ENCODE data around the gene SLC27A3.

Gene SLC27A3, protein sequence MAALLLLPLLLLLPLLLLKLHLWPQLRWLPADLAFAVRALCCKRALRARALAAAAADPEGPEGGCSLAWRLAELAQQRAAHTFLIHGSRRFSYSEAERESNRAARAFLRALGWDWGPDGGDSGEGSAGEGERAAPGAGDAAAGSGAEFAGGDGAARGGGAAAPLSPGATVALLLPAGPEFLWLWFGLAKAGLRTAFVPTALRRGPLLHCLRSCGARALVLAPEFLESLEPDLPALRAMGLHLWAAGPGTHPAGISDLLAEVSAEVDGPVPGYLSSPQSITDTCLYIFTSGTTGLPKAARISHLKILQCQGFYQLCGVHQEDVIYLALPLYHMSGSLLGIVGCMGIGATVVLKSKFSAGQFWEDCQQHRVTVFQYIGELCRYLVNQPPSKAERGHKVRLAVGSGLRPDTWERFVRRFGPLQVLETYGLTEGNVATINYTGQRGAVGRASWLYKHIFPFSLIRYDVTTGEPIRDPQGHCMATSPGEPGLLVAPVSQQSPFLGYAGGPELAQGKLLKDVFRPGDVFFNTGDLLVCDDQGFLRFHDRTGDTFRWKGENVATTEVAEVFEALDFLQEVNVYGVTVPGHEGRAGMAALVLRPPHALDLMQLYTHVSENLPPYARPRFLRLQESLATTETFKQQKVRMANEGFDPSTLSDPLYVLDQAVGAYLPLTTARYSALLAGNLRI

DNA sequence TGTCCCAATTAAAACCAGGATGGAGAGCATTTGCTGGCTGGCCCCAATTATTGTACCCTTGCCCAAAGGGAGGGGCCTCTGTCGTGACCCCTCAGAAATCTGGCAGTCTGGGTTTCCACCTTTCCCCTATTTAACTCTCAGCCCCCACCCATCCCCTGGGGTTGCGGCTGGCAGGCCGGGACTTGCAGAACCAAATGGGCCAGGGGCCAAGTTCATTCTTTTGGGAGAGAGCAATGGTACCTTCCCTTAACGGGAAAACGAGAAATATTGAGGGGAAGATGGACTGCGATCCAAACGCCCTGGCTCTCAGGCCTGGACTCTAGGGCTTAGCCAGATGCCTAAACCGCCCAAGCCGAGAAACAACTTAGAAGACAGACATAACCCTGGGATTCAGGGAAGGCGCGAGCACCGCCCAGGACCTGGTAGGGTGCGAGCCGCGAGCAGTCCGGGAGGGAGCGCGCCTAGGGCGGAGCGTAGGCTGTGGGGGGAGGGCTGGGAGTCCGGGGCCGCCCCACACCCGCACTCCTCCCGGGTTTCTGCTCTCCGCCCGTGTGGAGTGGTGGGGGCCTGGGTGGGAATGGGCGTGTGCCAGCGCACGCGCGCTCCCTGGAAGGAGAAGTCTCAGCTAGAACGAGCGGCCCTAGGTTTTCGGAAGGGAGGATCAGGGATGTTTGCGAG lies at the start of gene SLC27A3:
SLC27A3 (plus strand) TSS at position 628 of the 678 bp plus-strand sequence. CDS start 91 bp downstream, outside the sequence.
- peak; percentile 72 for DNase-seq

DNA sequence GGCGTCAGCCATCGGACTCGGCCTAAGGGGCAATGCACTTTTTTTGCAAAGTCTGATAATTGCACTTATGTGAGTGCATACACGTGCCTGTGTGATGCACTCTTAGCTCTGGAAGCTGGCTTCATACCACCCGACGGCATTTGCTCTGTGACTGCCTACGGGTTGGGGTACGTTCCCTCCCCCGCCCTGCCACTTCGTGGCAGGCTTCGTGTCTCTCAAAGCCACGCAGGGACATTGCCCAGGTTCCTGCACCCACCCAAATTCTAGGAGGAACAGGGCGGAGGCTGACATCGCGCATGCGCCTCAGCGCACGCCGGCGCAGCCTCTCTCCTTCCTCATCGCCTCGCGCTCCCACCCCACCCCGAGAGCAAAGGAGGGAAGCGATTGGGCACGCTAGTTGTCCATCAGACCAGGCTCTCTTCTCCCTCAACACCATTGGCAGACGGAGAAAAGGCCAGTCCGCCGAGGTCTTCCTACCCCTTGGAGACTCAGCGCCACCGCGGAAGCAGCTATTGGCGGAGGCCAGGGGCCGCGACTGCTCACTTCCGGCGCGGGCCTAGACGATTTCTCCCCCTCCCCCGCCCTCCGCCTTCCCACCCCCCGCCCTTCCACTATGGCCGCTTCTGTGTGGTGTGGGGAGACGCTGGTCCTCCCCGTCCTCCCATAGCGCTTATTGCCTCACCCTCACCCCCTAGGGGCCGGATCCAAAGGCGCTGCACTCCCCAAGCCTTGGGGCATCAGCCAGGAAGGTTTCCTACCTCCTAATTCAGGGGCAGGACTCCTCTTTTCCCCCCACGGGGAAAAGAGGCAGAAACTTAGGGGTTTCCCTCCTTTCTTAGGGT lies 47.5 kb upstream of the SLC27A3 start, which contains the start of gene INTS3:
INTS3 (plus strand) TSS at position 588 of the 842 bp plus-strand sequence. CDS start 585 bp downstream, outside the sequence.
- peak; percentile 100 for DNase-seq

DNA sequence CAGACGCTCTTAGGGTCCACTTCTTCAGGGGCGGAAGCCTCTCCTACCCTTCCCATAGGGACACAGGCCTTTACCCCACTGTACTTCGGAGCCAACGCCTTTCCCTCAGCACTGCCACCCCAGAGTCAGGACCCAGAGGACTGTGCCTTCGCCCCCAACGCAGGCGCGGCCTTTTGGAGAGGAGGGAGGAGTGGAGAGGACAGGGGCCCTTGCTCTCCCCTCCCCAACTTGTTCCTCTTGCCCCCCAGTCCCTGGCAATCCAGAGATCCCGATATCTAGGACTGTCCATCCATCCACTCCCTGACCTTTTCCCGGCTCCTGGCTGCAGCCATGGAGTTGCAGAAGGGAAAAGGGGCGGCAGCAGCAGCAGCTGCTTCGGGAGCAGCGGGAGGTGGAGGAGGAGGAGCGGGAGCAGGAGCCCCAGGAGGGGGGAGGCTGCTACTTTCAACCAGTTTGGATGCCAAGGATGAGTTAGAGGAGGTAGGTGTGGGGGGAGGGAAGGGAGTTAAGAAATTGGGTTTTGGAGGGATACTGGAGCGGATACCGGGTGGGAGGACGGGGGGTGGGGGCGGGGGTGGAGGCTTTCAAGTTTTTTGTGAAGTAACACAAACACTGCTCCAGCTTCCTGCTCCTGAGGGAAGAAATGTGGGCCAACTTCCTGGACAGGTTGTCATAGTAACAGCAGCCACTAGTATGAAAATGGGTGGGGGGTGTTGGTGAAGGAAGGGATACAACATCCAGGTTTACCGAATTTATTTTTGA lies 46.7 kb upstream of the SLC27A3 start:
- peak; percentile 22 for DNase-seq

DNA sequence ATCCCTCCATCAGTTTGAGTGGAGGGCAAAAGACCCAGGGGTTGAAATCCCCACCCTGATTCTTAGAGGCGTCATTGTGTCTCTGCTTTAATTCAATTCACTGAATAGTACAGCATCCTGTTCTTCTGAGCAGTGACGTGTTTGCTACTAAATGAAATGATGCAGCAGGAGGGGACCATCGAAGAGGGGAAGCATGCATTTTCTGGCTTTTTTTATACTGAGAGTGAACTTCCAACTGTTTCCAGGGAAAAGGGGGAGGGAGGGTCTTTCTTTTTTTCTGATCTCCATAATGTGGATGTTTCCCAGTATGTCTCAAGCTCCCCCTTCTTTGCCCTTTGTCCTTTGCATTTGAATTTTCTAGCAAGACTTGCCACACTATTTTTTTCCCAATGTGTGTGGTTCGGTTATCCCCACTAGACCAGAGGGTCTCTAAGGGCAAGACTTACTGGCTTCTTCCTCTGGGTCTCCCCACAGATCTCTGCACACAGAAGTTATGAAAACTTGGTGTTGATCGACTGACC lies 44.7 kb upstream of the SLC27A3 start:
- DNase-seq, result no peak

DNA sequence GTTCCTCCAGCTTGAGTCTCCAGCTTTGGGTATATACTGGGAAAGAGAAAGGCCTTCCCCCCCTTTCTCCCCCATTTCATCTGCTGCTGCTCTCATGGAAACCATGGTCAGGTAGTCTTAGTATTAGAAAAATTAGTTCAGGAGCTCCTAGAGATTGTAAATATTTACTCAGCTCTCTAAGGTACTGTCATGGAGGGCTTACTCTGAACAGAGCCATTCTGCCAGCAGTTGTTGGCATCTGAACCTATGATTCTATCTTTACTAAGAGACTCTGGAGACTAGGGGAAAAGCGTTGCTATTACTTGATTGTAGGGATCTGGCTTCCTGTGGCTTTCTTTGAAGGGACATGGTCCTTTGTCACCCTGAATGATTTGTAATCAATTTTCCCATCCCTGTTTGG lies 41.2 kb upstream of the SLC27A3 start:
- DNase-seq, result peak; percentile 57

DNA sequence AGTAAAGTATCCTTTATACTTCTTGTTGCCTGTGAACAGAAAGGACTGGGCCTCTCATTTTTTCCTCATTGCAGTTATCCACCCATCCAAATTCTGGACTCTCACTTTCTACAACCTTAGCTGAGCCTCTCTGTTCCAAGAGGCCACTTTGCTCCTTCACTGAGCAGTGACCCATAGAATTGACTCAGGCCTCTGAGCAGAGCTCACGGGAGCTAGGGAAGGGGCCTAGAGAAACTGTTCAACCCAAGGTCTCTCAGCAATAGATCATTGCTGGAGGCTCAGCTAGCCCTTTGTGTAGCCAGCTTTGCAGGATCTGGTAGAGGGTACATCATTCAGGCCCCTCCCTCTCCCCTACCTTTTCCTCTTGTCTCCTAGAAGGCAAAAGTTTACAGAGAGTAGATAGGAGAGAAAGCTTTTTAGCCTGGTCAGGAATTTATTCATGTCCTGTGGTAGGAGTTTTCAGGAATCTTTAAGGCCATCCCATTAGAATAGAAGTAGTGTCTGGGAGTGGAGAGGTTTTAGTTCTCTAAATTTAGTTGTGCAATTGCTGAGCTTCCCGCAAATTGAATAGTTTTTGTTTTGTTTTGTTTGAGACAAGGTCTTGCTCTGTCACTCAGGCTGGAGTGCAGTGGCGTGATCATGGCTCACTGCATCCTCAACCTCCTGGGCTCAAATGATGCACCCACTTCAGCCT lies 40.7 kb upstream of the SLC27A3 start:
- DNase-seq, result peak; percentile 7

DNA sequence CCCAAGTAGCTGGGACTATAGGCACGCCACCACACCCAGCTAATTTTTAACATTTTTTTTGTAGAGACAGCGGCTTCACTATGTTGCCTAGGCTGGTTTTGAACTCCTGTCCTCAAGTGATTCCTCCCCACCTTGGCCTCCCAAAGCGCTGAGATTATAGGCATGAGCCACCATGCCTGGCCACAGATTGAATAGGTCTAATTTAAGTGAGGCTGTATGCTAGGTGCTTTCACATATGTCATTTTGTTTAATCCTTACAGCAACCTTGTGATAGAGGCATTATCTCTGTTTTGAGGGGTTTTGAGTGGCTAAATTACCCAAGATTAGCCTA lies 40.2 kb upstream of the SLC27A3 start:
- no peak for DNase-seq

DNA sequence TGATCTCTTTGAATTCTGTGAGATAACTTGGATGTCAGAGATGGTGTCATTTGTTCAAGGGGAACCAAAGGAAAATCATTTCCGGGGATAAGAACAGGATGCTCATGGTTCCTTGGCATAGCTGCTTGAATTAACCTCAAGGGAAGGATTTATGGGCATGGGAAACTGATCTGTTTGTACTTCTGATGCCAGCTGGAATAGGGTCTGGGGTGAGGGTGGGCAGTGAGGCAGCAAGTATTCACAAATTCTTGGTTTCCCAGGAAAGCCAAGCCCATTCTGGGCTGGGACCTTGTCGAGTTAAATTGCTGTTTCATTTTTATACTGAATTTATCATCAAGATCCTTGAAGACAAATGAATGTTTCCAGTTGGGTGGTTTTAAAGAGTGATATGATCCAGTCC lies 33.2 kb upstream of the SLC27A3 start:
- DNase-seq, result no peak

DNA sequence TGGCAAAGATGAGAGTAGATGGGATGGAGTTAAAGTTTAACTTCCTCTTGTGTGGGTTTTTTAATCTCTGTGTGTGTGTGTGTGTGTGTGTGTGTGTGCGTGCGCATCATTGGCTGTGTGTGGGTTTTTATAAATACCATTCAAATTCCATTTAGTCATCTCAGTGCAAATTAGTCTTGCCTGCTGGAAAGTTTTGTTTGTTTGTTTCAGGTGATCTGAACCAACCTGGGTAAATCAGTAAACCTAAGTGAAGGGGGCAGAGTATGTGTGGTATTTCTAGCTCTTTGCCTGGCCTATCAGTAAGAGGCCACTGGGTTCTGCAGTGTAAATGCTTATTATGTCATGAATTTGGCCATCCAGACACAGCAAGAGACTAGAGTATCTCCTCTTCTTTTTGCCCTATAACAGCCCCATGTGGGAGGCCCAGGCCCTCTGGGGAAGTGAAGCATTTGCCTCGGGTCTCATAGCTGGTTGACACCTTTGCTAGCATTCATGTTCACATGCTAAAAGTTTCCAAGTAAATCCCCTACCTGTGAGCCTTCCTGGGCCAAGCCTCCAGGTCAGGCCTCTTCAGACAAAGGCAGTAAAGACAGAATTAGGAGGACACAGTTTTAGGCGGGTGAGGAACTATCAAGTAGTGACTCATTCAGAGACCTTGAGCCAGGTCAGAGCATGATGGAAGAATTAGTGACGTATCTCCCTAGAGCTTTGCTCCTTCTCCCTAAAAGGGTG lies 32.6 kb upstream of the SLC27A3 start:
- no peak for DNase-seq

DNA sequence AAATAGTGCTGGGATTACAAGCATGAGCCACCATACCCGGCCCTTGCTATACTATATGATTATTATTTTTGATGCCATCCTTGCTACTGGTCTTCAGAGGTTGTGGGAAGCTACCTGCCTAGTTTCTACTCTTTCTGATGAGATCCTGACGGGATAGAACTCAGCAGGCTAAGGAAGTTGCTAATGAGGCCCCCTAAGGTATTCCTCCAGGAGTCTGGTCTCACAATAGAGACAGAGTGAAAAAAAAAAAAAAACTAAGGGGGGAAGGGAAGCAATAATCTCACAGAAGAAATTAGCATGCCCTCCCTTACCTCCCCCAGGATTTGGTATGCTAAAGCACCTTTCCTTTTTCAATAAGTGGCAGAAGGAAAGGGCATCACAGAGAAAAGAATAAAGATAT lies 29.8 kb upstream of the SLC27A3 start:
- DNase-seq, result no peak

DNA sequence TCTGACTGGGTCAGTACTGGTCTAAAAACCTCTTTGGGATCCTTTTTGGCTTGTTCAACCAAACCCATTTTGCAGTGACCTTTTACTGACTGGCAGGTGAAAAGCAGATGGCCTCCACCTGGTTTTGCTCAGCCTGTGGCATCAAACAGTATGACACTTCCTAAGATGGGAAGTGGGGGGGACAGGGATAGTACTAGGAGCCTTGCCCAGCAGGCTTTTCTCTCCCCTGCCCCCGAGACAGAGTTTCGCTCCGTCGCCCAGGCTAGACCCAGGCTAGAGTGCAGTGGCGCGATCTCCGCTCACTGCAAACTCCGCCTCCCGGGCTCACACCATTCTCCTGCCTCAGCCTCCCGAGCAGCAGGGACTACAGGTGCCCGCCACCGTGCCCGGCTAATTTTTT lies 29.0 kb upstream of the SLC27A3 start:
- no peak for DNase-seq

DNA sequence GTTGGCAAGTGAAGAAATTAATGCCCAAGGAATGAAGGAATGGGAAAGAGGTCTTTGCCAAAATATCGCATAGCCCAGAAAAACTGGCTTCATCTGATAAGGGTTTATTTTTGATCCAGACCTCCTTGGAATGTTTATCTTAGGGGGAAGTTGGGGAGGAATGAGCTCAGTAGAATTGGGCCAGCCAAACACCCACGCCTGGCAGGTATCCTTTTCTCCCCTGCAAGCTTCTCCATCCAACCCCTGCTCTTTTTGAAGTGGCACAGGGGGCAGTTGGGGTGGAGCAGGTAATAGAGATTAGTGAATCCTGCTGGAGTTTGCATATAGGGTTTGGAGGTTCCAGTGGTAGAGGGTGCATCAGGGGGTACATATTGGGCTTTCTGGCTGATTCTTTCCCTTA lies 26.3 kb upstream of the SLC27A3 start:
- DNase-seq, result no peak

DNA sequence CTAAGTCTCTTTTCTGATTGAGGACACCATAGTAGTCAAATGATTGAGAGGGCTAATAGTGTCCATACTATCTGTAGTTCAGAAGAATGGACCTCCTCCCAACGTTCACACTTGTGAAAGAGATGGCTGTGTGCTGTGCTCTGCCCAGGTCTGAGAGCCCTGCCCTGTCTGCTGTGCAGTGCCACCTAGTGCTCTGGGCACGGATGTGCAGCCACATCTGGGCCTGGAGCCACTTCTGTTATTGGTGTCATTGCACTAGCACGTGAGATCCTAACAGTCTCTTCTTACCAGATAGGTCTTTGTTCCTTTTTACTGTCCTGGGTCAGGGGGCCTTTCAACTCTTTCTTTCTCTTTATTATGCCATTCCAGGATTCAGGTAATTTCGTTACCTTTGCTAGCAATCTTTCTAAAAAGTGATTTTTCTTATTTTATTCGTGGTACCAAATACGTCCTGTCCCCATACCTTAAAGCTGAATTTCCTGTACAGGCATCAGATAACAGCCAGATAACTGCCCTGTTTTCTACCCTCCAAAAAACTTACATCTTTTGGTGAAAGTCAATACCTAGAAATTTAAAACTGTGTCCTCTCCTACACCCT lies 25.7 kb upstream of the SLC27A3 start:
- peak; percentile 69 for DNase-seq

DNA sequence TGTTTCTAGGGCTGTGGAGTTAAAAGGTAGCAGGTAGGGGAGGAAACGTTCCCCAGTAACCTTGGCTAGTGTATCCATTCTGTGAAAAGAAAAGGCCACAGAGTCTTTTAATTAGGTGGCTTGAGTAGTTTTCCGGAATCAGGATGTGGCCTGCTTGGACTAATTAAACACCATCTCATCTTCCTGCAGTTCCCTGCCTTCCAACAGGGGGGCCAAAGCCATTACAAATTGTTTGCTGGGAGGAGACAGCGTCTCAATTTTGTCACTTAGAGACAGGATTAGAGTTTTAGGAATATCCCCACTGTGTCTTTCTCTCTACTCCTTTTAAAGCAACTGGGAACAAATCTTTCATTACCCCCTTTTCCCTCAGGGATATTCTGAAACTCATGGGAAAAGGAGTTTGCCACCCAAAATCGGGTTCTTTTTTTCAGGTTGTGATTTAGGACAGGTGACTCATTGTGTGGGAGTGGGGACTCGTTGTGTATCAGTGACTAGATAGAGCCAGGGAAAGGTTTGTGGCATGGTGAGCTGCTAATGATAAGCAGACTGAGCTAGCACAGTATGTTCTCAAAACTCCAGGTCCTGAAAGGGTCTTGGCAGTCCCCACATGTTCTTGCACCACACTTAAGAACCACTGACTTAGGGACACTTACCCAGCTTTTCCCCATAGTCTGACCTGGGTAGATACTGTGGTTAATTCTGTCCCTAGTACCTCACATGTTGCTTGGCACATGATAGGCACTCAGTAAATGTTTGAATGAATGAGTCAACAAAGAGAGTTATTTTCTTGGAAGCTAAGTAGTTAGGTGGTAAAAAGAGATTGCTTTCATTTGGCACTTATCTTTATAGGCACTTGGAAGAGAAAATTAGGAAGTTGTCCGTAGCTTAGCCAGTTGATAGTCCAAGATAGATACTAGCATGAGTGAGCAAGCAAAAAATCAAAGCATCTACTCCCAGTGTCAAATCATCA lies 24.9 kb upstream of the SLC27A3 start:
- DNase-seq, result no peak

DNA sequence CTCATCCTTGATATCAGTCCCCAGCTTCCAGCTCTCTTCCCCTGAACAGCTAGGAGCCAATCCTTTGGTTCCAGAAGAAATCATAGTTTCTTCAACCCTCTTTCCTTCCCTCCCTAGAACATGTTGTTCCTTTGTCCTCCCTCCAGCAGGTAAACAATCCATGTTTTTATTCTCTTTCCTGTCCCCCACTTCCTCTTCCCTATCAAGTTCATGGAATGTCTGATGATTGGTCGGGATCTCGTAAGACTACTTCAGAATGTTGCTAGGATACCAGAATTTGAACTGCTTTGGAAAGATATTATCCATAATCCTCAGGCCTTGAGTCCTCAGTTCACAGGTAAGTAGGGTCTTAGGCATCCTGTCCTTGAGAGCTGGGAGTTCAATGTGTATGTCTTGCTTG lies 23.1 kb upstream of the SLC27A3 start:
- DNase-seq, result no peak

DNA sequence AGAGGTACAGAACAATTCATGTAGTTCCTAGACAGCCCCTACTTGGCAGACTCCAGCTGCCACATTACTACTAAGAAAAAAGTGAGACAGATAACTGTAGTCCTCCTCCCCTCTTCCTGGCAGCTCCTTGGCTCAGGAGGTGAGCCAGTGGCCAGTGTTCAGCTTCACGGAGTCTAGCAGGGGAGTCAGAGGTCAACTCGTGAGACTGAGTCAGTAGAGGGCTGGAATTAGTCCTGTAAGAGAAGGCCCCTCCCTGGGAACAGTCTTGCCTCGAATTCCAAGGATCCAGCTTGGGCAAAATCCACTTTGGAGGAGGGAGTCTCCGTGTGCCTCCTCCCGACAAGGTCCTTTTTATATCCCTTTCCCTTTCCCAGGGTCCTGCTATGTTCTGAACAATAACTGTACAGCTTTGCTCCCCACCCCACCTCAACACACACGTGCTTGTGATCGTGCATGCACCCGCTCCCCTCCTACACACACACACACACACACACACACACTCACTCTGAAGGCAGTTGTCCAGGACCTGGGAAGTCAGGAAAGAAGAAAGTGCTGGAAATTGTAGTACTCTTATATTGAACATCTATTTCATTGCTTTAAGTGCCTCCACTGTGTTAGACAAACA lies 22.5 kb upstream of the SLC27A3 start:
- no peak for DNase-seq

DNA sequence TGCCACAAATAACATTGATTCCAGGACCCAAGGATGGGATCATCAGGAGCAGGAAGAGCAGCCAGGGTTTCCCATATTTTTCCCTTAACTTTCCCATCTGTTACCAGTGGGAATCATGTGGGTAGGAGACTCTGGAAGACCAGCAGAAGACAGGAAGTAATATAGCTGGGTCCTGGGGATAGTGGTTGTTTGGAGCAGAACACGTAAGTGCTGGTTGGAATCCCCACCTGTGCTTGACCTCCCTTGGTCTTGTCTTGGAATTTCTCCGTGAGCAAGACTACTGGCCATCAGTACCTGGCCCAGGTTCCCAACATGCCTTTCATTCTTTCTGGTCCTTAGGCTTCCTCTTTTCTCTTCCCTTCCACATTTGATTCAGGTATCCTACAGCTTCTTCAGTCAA lies 20.9 kb upstream of the SLC27A3 start:
- no peak for DNase-seq

DNA sequence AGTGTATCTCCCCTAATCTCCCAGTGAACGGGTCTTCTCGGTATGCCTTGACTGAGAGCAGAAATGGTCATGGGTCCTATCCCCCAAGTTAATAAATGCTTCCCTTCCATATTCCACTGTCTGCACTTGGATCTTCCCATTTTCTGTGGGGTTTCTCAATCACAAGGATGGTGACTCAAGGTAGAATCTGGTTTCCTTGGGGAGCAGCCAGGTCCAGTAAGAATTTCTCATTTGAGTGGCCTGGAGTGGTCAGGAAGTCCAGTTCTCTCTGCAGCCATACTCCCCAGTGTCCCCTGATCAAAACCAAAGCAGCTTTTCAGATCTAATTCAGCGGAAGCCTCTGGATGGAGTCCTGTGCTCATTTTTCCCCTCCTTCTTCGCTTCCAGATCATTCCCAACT lies 14.8 kb upstream of the SLC27A3 start:
- no peak for DNase-seq

Data from NCI-H1092 (cell line).